22Rv1 (cell line): ENCODE data around the gene TJP3.
A peak's percentile ranks its signal among the peaks of the same experiment; 100 is the strongest.
"Not testable (repeated sequence)": the region's sequence is repeated elsewhere in the genome, so short reads cannot be mapped to it uniquely, and the experiment has no call there.

ENCODE experiments used
- H3K27ac ChIP-seq: fragments of 450-650 bp; 2 replicates; pipeline ENCODE4 v1.5.1; 2017
- CTCF ChIP-seq: fragments of 450-650 bp; IDR thresholded peaks from 2 replicates; pipeline ENCODE4 v1.5.1; 2017; ENCODE audit warnings: mild to moderate bottlenecking
- ZFX ChIP-seq: fragments of 450-650 bp; IDR thresholded peaks from 2 replicates; pipeline ENCODE4 v1.6.1; 2017; ENCODE audit warnings: antibody characterized with exemption, borderline replicate concordance

The TJP3 gene

DNA sequence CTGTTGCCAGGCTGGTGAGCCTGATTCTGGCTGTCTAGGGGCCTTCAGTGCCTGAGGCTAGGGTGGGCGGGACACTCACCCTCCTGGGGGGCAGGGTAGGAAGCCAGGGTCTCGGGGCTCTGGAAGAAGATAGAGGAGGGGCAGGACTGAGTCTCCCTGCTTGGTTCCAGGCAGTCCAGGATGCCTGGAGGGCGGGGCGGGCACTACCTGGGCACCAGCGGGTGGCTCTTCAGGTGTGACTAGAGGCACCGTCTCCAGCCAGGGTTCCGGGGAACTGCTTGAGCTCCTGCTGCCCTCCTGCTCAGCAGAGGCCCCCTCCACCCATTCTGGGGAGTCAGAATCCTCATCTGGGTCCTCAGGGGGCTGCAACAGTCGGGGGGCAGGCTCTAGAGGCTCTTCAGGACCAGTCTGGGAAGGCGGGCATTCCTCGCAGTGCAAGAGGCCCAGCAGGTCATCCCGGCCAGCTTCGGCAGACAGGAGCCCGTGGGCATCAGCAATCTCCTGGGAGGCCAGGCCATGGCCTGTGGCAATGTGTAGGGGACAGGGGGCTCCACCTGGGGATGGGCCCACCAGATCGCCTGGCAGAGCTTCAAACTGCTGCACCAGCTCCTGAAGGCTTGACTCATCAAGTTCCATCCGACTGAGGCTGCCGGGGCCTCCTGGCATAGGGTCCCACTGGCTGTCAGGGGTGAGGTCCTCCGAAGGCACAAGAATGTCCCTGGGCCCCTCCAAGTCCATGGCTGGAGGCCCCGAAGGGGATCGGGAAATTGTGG lies 51.5 kb downstream of the TJP3 start:
- TF ChIP-seq ZFX, result no peak
- TF ChIP-seq CTCF, result no peak
- H3K27ac ChIP-seq, result no peak overlapping the region

DNA sequence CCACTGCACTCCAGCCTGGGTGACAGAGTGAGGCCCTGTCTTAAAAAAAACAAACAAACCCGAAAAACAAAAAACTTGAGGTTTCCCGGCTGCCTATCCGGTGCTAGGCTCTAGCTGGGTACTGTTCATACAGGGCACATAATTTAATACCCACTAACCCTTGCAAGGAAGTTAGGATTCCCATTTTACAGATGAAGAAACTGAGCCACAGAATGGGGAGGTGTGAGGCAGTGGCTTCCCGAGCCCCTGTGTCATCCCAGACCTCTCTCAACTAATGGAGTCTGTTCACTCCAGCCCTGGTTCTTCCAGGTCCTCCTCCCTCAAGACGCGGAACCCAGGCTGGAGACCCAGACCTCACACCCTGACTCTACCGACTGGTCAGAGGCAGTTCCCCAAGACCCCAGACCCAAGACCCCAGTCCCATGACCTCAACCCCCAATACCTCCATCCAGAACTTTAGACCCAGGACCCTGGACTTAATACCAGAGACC lies 52.7 kb downstream of the TJP3 start:
- no peak for TF ChIP-seq CTCF
- no peak for TF ChIP-seq ZFX
- peak overlapping the region; percentile 92 for H3K27ac ChIP-seq

DNA sequence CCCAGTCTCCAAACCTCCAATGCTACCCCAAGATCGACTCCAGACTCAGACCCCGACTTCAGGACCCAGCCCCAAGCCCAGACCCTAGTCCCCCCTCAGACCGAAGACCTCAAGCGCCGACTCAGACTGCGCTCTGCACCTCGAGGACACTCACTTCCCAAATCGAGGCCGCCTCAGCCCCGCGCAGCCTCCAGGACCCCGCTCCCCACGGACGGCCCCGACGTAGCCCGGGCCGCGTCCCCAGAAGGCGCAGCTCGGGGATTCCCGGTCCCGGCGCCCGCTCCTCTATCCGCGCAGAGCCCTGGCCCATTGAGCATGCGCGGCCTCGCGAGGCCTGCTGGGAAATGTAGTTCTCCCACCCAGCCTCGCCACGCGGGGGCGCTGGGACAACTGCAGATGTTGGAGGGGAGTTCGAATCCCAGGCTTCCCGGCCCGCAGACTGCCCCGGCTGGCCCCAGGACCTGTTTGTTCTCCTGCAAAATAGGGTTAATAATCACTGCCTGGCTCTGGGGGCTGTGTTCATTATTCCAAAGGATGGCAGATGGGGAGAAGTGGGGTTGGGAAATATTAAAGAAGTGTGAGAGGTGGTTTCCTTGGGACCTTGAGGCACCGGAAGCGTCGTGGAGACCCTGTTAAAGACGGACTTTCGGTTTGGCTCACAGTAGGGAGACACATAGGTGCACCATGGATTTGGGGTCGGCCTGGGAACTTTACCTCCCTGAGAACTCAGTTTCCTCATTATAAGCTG lies 53.4 kb downstream of the TJP3 start, which contains the start of gene APBA3:
APBA3 (minus strand) TSS at position 311 of the 748 bp plus-strand sequence. CDS start 1,428 bp downstream, outside the sequence.
- H3K27ac ChIP-seq, result peak within 1 kb of the TSS; percentile 92
- TF ChIP-seq CTCF (peak; percentile 89), ZFX (no peak)

GRCh38 chr19:3762130-3762473 lies 53.9 kb downstream of the TJP3 start:
- H3K27ac ChIP-seq, result peak overlapping the region; percentile 92

GRCh38 chr19:3762501-3763459 lies 54.6 kb downstream of the TJP3 start, which contains the start of gene MRPL54:
Gene MRPL54, plus strand, starts transcription at chr19:3762682. Its CDS starts 19 bp downstream, at chr19:3762701.
- peak within 1 kb of the TSS; percentile 92 for H3K27ac ChIP-seq

More at GRCh38 chr19:3762130-3762473, 53.9 kb downstream of the TJP3 start:
- TF ChIP-seq CTCF (no peak), ZFX (no peak)

DNA sequence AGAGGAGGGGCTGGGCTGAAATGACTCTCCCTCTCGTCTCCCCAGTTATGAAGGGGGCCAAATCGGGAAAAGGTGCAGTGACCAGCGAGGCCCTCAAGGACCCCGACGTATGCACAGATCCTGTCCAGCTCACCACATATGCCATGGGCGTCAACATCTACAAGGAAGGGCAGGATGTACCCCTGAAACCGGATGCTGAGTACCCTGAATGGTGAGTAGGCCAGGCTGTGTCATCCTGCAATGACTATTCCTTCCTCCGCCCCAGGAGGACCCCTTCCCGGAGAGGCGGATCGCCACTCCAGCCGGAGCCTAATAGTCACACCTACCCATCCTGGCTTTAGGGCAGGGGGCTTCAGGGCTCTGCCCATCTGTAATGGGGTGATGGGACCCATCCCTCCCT lies 56.9 kb downstream of the TJP3 start:
- no peak overlapping the region for H3K27ac ChIP-seq
- TF ChIP-seq ZFX (no peak), CTCF (no peak)

More at GRCh38 chr19:3762501-3763459, 54.6 kb downstream of the TJP3 start, which contains the start of gene MRPL54:
- no peak for TF ChIP-seq ZFX
- no peak for TF ChIP-seq CTCF

DNA sequence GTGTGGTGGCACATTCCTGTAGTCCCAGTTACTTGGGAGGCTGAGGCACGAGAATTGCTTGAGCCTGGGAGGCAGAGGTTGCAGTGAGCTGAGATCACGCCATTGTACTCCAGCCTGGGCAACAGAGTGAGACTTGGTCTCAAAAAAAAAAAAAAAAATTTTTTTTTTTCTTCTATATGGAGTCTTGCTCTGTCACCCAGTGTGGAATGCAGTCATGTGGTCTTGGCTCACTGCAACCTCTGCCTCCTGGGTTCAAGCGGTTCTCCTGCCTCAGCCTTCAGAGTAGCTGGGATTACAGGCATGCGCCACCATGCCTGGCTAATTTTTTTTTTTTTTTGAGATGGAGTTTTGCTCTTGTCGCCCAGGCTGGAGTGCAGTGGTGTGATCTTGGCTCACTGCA lies 57.6 kb downstream of the TJP3 start:
- H3K27ac ChIP-seq, result not testable (repeated sequence)
